Vagina (tissue), 2 donors: ENCODE measurements around the gene MAK.

Experiments
- POLR2A ChIP-seq, 2 donors: fragments of 450-650 bp; IDR thresholded peaks; one replicate each; pipeline ENCODE4 v1.6.1; 2017; ENCODE audit warnings: antibody characterized with exemption in 2 of 2, mild to moderate bottlenecking in 2 of 2, moderate library complexity in 2 of 2
- POLR2AphosphoS5 ChIP-seq, 2 donors: sonication (generic); formaldehyde crosslinking; IDR thresholded peaks; one replicate each; pipeline ENCODE4 v1.9.0; 2017; ENCODE audit warnings: antibody characterized with exemption in 2 of 2, mild to moderate bottlenecking in 2 of 2, low read depth in 1 of 2; ENCODE audit not compliant: insufficient read depth in 1 of 2
- TF ChIP-seq, protein P1 (sequence below), 3 experiments: fragments of 450-650 bp in 2 of 3; fragments of 200-600 bp in 1 of 3; sonication (generic) in 1 of 3; IDR thresholded peaks; one replicate each; pipeline ENCODE4 v1.5.1; 2017 to 2019; ENCODE audit warnings: antibody characterized with exemption in 3 of 3, mild to moderate bottlenecking in 2 of 3, moderate library complexity in 2 of 3

DNA sequence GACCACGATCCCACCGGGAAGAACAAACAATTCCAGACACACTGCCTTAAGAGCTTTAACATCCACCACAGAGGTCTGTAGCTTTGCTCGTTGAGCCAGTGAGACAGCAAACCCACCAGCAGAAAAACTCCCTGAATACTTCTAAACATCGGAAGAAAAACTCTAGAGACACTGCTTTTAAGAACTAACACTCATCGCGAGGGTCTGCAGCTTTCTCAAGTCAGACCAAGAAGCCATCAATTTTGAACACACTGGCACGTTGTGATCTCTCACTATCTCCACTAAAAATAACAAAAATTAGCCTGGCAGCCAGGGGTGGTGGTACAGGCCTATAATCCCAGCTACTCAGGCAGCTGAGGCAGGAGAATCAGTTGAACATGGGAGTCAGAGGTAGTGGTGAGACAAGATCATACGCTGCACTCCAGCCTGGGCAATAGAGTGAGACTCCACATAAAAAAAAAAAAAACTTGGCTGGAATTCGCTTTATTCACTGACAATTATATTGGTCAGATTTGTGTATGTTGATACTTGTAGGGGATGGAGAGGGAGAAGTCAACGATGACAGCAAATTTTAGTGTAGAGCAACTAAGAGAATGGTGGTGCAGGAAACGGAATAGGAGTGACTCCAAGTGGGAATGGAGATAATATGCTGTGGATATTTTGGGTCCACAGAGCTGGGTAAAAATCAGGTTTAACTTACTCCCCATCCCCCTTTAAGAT is 116.3 kb downstream of the MAK start:
- no peak for TF ChIP-seq POLR2A (IDR thresholded peaks at IDR 0.05)
- TF ChIP-seq, protein P1, sequence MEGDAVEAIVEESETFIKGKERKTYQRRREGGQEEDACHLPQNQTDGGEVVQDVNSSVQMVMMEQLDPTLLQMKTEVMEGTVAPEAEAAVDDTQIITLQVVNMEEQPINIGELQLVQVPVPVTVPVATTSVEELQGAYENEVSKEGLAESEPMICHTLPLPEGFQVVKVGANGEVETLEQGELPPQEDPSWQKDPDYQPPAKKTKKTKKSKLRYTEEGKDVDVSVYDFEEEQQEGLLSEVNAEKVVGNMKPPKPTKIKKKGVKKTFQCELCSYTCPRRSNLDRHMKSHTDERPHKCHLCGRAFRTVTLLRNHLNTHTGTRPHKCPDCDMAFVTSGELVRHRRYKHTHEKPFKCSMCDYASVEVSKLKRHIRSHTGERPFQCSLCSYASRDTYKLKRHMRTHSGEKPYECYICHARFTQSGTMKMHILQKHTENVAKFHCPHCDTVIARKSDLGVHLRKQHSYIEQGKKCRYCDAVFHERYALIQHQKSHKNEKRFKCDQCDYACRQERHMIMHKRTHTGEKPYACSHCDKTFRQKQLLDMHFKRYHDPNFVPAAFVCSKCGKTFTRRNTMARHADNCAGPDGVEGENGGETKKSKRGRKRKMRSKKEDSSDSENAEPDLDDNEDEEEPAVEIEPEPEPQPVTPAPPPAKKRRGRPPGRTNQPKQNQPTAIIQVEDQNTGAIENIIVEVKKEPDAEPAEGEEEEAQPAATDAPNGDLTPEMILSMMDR (IDR thresholded peaks at IDR 0.05): no peak
- TF ChIP-seq POLR2AphosphoS5 (IDR thresholded peaks at IDR 0.05; ENCODE audit: insufficient read depth in 1 of 2, low read depth in 1 of 2): no peak
